ENCODE results near the gene RNF26.

DNA sequence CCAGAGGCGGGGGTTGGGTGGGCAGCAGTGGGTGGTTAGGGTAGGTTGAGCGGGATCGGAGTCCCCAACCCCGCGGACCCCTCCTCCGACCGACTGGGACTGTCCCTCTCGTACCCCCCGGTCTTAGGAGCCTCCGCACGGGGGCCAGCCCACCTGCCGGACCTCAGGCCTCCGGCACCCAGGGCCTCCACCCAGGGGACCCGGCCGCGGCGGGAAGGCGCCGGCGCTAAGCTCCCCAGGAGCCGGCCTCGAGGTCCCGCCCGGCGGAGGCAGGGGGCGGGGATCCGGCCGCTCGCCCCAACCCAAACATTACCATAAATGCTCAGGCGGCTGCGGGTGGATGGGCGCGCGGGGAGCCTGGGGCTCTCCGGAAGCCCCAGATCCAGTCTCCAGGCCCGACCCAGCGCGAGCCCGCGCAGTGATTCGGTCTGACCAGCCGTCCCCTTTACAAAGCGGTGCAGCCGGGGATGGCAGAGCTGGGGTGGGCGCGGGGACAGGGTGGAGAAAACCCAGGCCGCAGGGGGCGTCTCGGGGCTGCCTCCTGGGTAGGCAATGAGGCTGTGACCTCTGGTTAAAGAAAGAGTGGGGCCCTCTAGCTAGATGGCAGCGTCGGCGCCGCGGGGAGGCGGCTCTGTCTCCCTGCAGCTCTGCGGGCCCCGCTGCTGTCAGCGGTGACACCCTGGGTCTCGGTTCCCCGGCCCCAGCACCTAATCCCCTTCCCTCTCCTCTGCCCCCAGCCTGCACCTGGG, 13.4 kb upstream of the RNF26 start:
- no peak for TF ChIP-seq EZH2 (IDR thresholded peaks at IDR 0.05; ENCODE audit: borderline replicate concordance, low read length)
- TF ChIP-seq, protein P1, sequence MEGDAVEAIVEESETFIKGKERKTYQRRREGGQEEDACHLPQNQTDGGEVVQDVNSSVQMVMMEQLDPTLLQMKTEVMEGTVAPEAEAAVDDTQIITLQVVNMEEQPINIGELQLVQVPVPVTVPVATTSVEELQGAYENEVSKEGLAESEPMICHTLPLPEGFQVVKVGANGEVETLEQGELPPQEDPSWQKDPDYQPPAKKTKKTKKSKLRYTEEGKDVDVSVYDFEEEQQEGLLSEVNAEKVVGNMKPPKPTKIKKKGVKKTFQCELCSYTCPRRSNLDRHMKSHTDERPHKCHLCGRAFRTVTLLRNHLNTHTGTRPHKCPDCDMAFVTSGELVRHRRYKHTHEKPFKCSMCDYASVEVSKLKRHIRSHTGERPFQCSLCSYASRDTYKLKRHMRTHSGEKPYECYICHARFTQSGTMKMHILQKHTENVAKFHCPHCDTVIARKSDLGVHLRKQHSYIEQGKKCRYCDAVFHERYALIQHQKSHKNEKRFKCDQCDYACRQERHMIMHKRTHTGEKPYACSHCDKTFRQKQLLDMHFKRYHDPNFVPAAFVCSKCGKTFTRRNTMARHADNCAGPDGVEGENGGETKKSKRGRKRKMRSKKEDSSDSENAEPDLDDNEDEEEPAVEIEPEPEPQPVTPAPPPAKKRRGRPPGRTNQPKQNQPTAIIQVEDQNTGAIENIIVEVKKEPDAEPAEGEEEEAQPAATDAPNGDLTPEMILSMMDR (IDR thresholded peaks at IDR 0.05; ENCODE audit: low read length) = no peak

All from OCI-LY1 (cell line).